ENCODE data around the gene PLXNC1.

Gene PLXNC1

DNA sequence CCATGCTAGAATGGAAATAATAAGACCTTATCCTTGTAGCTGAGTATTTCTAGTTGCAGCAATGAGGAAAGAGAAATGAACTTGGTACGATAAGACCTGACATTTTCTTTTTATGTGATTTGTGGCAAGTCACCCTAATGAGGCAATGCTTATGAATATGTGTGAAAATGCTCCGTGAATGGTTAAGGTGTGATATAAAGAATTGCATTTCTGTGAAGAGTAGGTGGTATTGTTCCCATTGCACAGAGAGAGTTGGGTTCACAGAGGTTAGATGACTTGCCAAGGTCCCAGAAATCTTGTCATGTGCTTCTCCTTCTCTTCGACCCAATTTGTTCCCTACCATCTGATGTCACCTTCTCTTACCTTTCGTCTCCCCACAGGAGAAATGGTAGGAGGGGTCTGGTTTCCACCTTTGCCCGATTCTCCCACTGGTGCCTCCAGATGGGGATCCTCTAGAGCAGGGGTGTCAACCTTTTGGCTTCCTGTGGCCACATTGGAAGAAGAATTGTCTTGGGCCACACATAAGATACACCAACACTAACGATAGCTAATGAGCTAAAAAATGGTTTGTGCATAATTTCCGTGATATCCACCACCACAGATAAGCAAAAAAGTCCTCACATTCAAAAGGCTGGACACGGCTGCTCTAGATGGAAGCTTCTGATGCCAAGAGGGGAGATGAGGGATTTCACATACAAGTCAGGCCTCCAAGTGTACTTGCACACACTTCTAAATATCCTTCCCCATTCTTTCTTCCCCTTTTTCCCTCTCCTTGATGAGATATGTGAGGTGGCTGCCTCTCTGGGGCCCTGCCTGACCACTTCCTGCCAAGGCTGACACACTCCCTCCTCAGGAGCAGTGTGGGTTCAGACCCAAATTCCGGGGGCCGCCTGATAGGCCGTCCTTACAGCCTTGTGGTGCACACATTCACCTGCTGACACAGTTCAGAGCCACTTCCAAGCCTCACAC, 96.1 kb downstream of the PLXNC1 start:
- peak; percentile 86 for DNase-seq

DNA sequence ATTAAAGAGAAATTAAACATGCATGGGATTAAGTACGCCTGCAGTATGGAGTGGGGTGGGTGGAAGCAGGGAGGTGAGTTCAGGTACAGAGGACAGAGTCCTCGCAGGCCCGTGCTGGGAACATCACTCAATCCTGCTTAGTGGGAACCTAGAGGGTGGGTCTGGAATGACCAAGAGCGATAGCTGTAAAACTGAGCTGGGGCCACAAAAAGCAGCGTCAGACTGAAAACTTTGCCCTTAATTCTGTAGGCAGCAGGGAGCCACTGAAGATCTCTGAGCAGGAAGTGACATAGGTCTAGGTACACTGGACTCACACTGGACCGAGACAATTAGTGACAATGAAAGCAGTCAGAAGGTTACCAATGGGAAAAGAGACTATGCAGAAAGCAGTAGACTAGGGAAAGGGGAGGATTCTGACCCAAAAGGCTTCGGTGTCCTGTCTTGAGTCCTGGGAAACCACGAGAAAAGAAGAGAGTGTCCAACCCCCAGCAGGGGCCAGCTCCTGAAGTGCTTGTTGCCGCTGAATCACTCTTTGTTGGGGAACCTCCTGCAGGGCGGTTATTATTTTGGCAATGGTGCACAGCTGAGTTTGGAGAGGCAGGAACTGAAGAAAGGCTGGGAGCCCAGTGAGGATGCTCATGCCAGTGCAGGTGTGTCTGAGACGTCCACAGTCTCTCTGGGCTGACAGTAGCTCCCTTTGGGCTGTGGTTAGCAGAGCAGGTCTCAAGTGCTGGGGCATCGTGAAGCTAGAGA, 97.4 kb downstream of the PLXNC1 start:
- DNase-seq, result no peak

DNA sequence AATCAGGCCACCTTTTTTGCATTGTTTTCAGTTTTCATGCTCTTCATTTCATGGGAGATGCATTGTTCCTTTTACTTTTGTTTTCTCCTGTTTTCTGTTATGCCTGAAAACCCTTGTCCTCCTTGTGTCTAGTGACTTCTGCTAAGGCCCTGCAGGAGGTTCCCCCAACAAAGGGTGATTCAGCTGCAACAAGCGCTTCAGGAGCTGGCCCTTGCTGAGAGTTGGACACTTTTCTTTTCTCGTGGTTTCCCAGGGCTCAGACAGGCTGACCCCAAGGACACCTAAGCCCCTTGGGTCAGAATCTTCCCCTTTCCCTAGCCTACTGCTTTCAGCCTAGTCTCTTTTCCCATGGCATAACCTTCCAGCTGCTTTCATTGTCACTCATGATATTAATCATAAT, 98.9 kb downstream of the PLXNC1 start:
- no peak for DNase-seq

DNA sequence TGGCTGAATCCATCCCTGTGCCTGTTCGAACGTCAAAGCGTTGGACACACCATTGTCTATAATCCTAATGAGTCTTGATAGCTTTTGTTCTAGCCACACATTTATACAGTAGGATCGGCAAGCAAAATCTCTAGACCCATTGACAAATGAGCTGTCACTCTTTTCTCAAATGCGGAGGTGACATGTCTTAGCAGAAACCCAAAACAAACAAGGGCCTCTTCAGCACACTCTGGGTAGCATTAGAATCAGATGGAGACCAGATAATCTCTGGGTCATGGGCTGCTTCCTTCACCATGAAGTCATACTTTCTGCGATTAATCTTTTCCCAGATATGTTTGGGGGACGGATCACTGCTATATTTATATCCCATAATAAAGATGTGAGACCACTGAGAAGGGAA, 100.2 kb downstream of the PLXNC1 start:
- DNase-seq, result no peak

DNA sequence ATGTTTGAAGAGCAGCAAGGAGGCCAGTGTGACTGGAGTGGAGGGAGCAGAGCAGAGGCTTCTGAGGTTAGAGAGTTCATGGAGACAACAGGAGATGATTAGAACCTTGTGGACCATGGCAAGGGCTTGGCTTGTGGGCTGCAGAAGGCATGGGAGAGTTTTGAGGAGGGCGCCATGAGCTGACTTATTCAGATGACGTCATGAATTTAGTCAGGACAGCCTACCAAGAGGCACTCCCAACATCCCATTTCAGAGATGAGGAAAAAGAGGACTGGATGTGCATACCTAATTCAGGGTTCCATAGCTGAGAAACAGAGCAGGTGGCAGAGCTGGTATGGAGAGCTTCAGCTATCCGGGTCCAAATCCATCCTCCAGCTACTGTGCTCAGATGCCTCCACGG, 101.8 kb downstream of the PLXNC1 start:
- no peak for DNase-seq

DNA sequence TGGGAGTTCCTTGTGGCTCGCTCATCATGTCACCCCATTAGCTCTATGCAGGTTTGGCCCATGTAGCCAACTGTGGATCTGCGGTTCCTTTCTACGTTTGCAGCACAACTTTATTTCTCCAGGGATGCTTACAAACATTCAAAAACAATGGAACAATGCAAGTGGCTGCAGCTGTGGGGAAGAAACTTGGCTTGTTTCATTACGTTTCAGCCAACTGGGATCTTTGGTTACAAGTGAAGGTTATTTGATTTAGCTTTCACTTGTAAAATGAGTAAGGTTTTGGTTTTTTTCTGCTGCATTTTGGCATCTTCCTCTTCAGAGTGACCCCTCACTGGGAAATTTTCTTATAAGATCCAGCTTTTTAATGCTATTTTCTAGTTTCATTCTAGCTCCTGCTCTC, 105.9 kb downstream of the PLXNC1 start:
- DNase-seq, result no peak

DNA sequence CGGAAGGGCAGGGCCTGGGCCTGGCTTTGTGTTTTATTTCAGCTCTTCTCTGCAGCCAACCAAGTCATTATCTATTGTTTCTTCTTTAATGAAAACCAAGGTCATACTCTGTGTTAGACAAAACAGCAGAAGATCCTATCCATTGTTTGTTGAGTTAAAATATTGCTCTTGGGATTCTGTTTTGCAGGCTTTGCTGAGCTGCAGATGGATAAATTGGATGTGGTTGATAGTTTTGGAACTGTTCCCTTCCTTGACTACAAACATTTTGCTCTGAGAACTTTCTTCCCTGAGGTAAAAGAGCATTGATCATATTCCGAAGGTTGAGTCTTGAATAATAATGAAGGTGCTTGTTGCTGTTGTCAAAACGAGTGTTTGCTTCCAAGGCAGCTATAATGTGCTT, 106.6 kb downstream of the PLXNC1 start:
- DNase-seq, result no peak

DNA sequence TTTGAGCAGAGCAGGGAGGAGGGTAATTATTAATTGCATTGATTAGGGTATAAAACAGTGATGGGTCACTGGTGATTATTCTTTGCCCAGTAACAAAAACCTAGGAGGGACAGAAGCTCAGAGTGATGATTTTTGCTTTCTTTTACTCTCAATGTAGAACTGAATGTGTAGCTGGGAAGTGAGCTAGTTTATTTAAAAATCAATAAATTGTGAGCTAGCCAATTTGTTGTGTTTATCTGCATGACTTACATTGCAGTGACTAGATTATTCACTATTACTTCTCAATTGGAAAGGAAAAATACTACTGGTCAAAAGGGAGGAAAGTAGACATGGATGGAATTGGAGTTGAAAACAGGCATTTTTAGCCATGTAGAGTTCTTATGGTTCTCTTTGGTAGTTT, 107.1 kb downstream of the PLXNC1 start:
- no peak for DNase-seq

DNA sequence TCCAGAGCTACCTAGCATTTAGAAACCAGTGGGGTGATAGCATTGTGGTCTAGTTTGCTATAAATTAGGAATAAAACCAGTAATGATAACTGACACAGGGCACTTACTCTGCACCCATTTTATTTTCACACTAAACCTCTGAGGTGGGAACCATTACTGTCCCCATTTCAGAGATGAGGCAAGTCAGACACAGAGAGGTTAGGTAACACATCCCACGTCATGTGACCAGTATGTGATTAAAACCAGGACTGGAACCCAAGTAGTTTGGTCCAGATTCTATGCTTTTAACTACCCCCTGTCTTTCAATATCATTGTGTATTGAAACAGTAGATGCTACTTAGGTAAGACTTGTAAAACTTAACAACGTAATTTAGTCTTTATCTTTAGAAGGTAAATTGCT, 110.2 kb downstream of the PLXNC1 start:
- DNase-seq, result no peak

DNA sequence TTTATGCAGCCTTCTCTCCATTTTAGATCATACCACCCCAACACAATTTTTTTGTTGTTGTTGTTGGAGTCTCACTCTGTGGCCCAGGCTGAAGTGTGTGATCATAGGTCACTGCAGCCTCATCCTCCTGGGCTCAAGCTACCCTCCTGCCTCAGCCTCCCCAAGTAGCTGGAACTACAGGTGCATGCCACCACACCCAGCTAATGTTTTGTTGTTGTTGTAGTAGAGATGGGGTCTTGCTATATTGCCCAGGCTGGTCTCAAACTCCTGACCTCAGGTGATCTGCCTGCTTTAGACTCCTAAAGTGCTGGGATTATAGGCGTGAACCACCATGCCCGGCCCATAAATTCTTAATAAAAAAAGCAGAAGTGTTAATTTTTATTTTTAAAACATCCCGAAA, 111.6 kb downstream of the PLXNC1 start:
- no peak for DNase-seq

DNA sequence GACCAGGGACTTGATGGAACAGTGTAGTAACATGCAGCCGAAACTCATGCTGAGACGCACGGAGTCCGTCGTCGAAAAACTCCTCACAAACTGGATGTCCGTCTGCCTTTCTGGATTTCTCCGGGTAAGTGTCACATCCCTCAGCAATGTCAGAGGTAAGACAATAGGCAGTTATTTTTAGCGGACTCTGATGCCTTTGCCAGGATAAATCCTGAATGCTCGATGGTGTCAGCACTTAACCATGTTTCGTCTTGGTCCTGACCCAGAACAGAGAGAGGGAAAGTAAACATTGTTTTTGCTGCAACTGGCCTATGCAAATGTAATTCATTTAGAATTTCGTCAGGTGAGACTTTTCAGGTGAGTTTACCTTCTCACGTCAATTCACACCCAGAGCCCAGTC, 112.3 kb downstream of the PLXNC1 start:
- no peak for DNase-seq

DNA sequence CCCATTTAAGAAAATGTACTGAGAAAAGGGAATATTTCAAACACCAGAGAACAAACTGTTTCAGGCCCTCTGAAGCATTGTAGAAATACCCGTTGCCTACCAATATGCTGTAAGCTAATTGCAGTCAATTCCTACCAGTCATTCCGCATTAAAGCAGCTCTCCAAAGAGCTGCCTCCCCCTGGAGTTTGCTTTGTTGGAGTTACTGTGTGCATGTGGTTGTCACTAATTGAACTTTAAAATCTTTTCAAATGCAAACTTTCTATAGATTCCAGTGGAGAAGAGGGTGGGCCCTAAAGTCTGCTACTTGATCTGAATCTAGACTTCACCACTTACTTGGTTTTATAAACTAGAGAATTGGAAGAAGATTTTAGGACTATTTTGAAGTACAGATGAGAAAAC, 112.7 kb downstream of the PLXNC1 start:
- DNase-seq, result no peak

DNA sequence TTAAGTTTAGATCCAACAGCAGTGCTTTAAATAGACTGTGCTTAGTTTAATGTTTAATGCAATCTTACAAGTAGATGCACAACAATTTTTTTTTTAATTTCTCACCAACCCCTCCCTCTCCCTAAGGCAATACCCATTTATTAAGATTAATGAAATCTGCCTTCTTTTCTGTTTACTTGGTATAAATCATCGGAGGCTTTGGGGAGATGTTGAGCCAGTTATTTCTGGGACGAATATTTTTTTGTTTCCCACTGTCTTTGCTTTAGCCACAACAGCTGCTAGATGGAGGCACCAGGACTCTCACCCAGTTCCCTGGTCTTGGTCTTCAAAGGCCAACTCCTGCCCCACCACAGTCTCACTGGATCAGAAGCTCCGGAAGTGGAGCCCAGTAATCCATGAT, 113.4 kb downstream of the PLXNC1 start:
- DNase-seq, result no peak

DNA sequence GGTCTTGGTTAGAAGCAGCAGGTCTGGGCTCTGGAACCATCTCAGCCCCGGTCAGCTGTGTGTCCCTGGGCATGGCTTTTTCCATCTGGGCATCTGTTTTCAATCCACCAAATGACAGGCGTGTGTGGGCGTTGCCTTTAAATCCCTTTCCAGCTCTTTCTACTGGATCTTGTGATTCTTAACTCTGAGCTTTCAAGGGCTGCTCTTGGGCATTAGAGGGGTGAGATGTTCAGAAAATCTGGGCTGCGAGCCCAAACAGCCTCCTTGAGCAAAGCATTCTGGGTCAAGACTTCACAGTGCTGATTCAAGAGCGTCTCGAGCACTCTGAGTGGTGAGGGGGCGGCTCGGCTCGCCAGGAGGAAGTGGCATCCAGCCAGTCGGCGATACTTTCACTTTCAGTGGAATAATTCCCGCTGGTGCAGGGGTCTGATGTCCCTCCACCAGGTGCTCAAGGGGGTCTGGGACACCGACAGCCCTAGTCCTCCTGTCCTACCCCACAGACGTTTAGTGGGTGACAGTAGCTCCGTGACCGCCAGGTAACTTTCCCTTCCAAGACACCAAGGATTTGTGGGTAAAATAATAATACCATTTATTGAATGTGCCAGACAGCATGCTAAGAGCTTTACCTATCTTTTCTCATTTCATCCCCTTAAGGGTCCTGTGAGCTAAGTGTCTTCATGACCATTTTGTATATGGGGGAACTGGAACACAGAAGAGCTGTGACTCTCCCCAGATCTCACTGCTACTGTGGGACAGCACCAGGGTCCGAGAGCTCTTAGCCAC, 114.0 kb downstream of the PLXNC1 start:
- peak; percentile 81 for DNase-seq

DNA sequence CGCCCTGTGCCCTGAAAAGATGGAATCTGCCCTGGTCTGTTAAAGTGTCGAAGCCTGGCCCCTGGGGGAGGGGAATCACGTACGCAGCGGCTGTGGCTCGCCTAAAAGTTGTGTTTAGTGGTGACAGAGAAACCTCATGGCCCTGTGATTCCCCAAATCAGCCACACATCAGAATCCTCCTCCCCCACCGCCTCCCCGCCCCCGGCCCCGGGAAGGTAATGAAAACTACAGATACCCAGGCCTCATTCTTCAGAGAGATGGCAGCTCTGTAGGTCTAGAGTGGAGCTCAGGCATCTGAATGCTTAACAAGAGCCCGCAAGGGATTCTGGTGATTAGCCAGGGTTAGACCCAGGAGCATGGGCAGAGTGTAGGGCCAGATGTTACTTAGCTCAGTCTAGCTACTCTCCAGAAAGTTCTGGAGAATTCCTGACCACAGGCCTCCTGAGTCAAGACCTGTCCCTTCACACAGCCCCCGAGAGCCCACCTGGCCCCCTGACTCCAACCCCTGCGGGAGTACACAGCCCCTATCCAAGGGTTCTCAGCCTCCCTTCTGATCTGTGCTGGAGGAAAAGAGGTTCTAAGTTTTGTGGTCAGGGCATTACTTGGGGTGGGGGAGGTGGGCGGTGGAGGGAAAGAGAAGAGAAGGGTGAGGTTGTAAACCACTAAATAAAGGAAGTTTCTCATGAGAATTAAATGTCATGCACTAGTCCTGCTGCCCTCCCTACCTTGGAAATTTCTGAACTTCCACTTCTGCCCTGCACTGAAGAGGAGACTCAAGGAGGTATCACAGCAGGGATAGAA, 114.8 kb downstream of the PLXNC1 start:
- peak; percentile 48 for DNase-seq

DNA sequence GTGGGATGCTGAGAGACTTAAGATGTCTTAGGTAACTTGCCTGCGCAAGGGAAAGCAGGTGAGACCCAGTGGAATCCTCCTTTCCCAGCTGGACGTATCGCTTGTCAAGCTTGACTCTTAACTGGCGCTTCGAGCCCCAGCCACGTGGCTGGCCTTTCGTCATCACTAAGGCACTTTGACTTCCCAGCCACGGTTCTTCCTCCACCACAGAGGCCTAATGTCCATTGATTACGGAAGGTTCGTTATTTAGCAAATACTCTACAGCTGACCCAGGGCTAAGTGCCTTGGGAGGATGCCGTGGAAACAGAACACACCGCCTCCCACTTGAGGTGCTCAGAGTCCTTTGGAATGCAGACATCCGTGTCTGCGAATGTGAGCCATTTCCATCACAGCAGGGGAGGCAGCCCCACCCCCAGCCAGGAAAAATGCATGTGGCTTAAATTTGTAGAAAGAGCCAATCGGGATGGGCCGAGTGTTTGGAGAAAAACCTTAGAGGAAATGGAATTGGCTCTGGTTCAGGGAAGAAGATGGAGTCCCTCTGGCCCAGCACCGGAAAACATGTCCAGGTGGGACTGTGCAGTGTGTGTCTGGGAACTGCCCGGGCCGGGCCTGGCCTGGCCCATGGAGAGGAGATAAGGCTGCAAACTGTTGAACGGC, 115.7 kb downstream of the PLXNC1 start:
- DNase-seq, result no peak

DNA sequence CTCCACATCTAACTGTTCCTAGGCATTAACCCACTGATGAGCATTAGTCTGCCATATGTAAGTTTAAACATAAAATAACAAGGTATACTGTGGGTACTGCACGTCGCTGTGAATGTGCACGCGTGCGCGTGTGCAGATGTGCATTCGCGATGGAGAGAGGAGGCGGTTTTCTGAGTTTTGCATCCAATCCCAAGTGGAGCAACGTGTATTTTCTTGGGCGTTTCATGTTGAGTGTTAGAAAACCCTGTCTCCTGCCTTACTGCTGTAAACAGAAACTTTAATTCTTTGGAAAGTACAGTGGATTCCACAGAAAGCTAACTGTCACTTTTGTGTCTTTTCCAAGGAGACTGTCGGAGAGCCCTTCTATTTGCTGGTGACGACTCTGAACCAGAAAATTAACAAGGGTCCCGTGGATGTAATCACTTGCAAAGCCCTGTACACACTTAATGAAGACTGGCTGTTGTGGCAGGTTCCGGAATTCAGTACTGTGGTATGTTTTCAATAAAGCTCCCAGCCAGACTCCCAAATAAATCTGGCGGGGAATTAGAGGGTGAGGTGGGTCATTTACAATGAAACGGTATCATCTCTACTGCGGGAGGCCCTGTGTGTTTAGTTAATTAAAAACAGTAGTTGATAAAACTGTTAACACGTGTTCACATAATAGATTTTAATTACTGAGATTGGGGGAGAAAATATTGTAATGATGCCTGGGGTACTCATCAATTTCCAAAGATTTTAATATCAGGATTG, 116.5 kb downstream of the PLXNC1 start:
- no peak for DNase-seq

DNA sequence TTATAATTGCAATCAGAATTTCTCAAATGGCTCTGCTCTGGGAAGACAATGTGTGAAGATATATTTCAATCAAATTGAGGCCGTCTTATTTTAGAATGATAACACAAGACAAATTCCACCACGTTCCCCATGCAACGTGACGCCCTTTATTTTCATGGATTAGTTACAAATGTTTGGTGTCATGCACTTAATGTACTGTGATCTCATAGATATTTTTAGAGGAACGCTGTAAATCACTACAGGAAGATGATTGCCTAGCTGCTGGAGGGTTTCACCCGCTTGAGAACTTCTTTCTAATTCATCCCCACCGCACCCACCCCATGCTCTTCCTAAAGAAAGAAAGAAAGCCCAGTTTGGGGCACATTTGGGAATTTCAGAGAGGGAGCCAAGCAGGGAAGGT, 117.2 kb downstream of the PLXNC1 start:
- no peak for DNase-seq

DNA sequence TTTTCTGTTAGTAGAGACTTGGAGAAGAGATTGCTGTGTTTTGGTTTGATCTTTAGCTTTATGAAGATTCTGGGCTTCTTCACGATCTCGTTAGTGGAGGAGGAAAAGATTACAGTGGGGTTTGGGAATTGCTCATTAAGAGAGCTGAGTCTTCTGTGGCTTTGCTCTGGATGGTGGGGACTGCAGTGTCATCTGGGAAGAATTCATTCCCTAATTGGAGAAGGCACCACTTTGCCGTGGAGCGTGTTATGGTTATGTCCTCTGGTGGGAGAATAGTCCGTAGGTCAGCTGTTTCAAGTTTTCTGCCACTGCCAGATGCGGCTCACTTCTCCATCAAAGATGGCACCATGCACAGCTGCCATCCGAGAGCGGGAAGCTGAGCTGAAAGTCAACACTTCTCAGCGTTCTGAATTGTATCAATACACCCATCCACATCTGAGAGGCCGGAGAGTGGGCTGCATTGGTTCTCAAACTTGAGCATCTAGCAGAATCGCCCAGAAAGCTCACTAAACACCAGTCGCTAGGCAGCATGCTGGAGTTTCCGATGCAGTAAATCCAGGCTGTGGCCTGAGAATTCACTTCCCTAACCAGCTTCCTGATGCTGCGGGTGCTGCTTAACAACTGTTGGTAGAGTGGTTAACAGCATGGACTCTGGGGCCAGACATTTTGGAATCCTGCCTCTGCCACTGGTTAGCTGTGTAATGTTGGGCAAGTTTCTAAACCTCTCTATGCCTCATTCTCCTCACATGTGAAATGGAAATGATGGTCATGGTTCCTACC, 117.8 kb downstream of the PLXNC1 start:
- DNase-seq, result no peak

DNA sequence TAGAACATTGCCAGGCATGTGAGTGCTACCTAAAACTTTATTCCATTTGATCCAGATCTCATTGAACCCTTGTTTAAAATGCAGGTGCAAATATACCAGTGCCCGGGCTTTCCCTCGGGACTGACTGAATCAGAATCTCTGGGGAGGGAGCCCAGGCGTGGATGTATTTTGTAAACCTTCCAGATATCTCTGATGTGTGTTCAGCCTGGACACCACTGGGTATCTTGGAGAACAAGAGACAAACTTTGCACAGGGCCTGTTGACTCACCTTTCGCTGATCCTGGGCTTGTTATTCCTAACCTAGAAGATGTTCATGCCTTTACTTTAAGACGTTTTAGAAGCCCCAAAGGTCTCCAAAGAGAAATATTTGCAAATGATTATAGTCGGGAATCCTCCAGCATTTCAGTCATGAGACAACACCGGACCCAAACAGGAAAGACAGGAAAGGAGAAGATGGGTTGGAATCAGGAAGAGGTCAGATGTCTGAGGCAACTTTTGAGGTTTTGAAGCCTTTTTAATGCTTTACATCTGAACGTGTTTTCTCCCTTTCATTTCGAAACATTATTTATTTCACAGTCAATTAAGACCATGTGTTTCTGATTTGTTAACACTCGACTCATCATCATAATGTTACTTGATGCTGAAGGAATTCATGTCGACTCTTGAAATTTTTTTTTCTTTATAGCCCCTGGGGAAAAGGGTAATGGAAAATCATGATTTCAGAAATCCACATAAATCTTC, 118.6 kb downstream of the PLXNC1 start:
- no peak for DNase-seq
